ENCODE measurements around the gene ANKRA2. TPM values are rescaled to one million over a fixed set of nuclear protein-coding genes. Genes with fewer than 3 reads are reported as not detected.

The ANKRA2 gene
- total and polyA plus RNA-seq, 2 of the 4 experiments (the other 2 are of a cell fraction): 10.8 to 12.5 TPM

DNA sequence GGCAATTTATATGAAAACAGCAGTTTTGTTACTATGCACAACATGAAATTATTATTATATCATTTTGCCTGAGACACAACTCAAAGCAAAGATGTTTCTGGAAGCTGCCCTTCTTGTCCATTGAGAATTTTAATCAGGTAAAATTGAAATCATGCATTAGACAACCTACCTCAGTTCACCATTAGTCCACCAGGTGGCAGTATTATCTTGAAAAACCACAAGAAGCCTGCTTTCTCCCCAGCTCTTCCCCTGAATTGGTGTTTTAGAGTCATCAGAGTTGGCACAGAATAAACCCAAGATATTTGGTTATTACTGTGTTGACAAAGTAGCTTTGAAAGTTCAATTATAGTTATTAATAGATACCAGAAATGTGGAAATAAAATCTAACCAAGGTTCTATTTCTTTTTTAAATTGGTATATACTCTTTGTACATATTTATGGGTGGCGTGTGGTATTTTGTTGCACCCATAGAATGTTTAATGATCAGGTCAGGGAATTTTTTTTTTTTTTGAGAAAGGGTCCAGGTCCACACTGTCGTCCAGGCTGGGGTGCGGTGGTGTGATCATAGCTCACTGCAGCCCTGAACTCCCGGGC lies 25.8 kb upstream of the ANKRA2 start:
- Histone ChIP-seq H4K5ac (ENCODE audit: low read depth, low read length) (no peak overlapping the region), H3K4me2 (ENCODE audit: low read depth, low read length) (no peak overlapping the region), H2AK5ac (ENCODE audit: low read depth, low read length) (peak overlapping the region; percentile 68; the same call in 1 of the 2 replicates), H4K8ac (ENCODE audit: low read depth in 2 of 2, low read length in 2 of 2) (peak overlapping the region; percentile 10 to 44; a peak in 1 of 4 replicates), H2BK20ac (ENCODE audit: low read depth, low read length) (peak overlapping the region; percentile 68; the same call in 1 of the 2 replicates), H3K27me3 (ENCODE audit: control insufficient read depth, insufficient read depth, low read length) (no peaks in the 10 kb centered on the region), H2BK5ac (ENCODE audit: low read depth, low read length, poor library complexity, severe bottlenecking) (peak overlapping the region; percentile 69), H3K23ac (ENCODE audit: low read depth, low read length) (no peak overlapping the region), H4K20me1 (ENCODE audit: insufficient read depth, low read length) (no peaks in the 10 kb centered on the region), H3K4ac (ENCODE audit: low read depth, low read length) (peak overlapping the region; percentile 75), H2BK15ac (ENCODE audit: low read depth, low read length) (no peak overlapping the region; the same call in 2 of the 3 replicates), H3K79me1 (ENCODE audit: low read depth in 1 of 2, low read length in 2 of 2) (no peaks in the 10 kb centered on the region), H3K9ac (ENCODE audit: low read depth, low read length) (no peak overlapping the region), H3K14ac (replicated peaks; ENCODE audit: low read depth, low read length) (no peak overlapping the region), H2AK9ac (replicated peaks; ENCODE audit: low read depth, low read length, poor library complexity) (no peak overlapping the region), H3K4me1 (ENCODE audit: control insufficient read depth, insufficient read depth, low read length) (no peaks in the 10 kb centered on the region), H2AFZ (replicated peaks; ENCODE audit: low read length, poor library complexity) (no peak overlapping the region), H3K56ac (ENCODE audit: extremely low read depth, insufficient read depth, low read length) (no peak overlapping the region), H3K4me3 (ENCODE audit: insufficient read depth, low read depth, low read length) (no peak overlapping the region), H3K9me1 (ENCODE audit: insufficient read depth, low read length) (peaks cover 4% of the 10 kb centered on the region; the same call in 1 of the 2 replicates), H3K36me3 (ENCODE audit: control insufficient read depth, insufficient read depth, low read length) (no peaks in the 10 kb centered on the region), H3K27ac (ENCODE audit: insufficient read depth, low read length) (no peak overlapping the region; the same call in 1 of the 2 replicates), H2BK120ac (ENCODE audit: low read depth, low read length) (peak overlapping the region; percentile 73), H4K91ac (ENCODE audit: insufficient read depth, low read depth, low read length) (peak overlapping the region; percentile 43; the same call in 1 of the 2 replicates), H3K9me3 (ENCODE audit: control insufficient read depth, insufficient read depth, low read length) (no peaks in the 10 kb centered on the region), H3K18ac (ENCODE audit: low read depth, low read length) (no peak overlapping the region; the same call in 1 of the 2 replicates)
- ChIA-PET POLR2A (ENCODE audit: unreplicated experiment) (no interaction called here), CTCF (interaction anchor here (0.7 to 3.1 kb wide), 7 partner anchors 9 to 311 kb away, joined by 3 to 35 read pairs (median 4); no protein-coding TSS in a partner anchor)
- peak; percentile 90 for DNase-seq
- intact Hi-C loops (cut with micrococcal nuclease): loop anchor here (1.0 to 2.0 kb wide), 4 partner anchors 102 to 1058 kb away; no protein-coding TSS in a partner anchor
- WGBS, 2 experiments (ENCODE audit: extremely low coverage in 2 of 2, insufficient read length in 1 of 2): no CpG with 5 or more reads among the region's 4 CpGs
- BruUV-seq (replicated peaks): no TSS peak
- dilution Hi-C loops (cut with HindIII; ENCODE audit: low sequenced_read_pairs, unreplicated experiment): loop anchor here (25.0 kb wide), 1 partner anchor 196 kb away; no protein-coding TSS in a partner anchor
- in situ Hi-C loops (cut with MboI; ENCODE audit: low sequenced_read_pairs): loop anchor here (5.0 kb wide), 1 partner anchor 1056 kb away; no protein-coding TSS in a partner anchor
- ATAC-seq (ENCODE audit: low read depth): peak; percentile 87
- TF ChIP-seq, protein P1, sequence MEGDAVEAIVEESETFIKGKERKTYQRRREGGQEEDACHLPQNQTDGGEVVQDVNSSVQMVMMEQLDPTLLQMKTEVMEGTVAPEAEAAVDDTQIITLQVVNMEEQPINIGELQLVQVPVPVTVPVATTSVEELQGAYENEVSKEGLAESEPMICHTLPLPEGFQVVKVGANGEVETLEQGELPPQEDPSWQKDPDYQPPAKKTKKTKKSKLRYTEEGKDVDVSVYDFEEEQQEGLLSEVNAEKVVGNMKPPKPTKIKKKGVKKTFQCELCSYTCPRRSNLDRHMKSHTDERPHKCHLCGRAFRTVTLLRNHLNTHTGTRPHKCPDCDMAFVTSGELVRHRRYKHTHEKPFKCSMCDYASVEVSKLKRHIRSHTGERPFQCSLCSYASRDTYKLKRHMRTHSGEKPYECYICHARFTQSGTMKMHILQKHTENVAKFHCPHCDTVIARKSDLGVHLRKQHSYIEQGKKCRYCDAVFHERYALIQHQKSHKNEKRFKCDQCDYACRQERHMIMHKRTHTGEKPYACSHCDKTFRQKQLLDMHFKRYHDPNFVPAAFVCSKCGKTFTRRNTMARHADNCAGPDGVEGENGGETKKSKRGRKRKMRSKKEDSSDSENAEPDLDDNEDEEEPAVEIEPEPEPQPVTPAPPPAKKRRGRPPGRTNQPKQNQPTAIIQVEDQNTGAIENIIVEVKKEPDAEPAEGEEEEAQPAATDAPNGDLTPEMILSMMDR (conservative IDR thresholded peaks at IDR 0.05; ENCODE audit: low read depth, low read length): peak; percentile 88
- TF ChIP-seq MXI1 (IDR thresholded peaks at IDR 0.05; ENCODE audit: borderline replicate concordance, low read depth, low read length) (no peak), MAFK (IDR thresholded peaks at IDR 0.05; ENCODE audit: low read depth, low read length) (no peak), POLR2A (IDR thresholded peaks at IDR 0.05; ENCODE audit: low read depth, low read length) (no peak), MAZ (IDR thresholded peaks at IDR 0.05; ENCODE audit: borderline replicate concordance, low read depth, low read length) (no peak), SMC3 (IDR thresholded peaks at IDR 0.05; ENCODE audit: low read depth, low read length) (peak; percentile 98), CHD1 (IDR thresholded peaks at IDR 0.05; ENCODE audit: low read depth, low read length) (no peak), RCOR1 (IDR thresholded peaks at IDR 0.05; ENCODE audit: insufficient replicate concordance, low read length) (no peak), RFX5 (IDR thresholded peaks at IDR 0.05; ENCODE audit: low read depth, low read length) (no peak), RAD21 (IDR thresholded peaks at IDR 0.05; ENCODE audit: low read length) (peak; percentile 92), FOS (IDR thresholded peaks at IDR 0.05; ENCODE audit: low read depth, low read length) (no peak), CEBPB (IDR thresholded peaks at IDR 0.05; ENCODE audit: low read depth, low read length) (no peak), NFE2L2 (IDR thresholded peaks at IDR 0.05; ENCODE audit: low read depth, low read length) (no peak)
- TF ChIP-seq, protein P2, sequence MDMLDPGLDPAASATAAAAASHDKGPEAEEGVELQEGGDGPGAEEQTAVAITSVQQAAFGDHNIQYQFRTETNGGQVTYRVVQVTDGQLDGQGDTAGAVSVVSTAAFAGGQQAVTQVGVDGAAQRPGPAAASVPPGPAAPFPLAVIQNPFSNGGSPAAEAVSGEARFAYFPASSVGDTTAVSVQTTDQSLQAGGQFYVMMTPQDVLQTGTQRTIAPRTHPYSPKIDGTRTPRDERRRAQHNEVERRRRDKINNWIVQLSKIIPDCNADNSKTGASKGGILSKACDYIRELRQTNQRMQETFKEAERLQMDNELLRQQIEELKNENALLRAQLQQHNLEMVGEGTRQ (IDR thresholded peaks at IDR 0.05; ENCODE audit: low read depth, low read length): no peak
- TF ChIP-seq, protein P3, sequence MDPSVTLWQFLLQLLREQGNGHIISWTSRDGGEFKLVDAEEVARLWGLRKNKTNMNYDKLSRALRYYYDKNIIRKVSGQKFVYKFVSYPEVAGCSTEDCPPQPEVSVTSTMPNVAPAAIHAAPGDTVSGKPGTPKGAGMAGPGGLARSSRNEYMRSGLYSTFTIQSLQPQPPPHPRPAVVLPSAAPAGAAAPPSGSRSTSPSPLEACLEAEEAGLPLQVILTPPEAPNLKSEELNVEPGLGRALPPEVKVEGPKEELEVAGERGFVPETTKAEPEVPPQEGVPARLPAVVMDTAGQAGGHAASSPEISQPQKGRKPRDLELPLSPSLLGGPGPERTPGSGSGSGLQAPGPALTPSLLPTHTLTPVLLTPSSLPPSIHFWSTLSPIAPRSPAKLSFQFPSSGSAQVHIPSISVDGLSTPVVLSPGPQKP (IDR thresholded peaks at IDR 0.05; ENCODE audit: borderline replicate concordance, low read depth, low read length): no peak
